ENCODE measurements around the gene INTS3. TPM values are rescaled to one million over a fixed set of nuclear protein-coding genes. Genes with fewer than 3 reads are reported as not detected.

Gene INTS3
- polyA plus RNA-seq, 1 donor, result 45.5 TPM

GRCh38 chr1:153799016-153799415 lies 71.2 kb downstream of the INTS3 start:
- no peak for DNase-seq

DNA sequence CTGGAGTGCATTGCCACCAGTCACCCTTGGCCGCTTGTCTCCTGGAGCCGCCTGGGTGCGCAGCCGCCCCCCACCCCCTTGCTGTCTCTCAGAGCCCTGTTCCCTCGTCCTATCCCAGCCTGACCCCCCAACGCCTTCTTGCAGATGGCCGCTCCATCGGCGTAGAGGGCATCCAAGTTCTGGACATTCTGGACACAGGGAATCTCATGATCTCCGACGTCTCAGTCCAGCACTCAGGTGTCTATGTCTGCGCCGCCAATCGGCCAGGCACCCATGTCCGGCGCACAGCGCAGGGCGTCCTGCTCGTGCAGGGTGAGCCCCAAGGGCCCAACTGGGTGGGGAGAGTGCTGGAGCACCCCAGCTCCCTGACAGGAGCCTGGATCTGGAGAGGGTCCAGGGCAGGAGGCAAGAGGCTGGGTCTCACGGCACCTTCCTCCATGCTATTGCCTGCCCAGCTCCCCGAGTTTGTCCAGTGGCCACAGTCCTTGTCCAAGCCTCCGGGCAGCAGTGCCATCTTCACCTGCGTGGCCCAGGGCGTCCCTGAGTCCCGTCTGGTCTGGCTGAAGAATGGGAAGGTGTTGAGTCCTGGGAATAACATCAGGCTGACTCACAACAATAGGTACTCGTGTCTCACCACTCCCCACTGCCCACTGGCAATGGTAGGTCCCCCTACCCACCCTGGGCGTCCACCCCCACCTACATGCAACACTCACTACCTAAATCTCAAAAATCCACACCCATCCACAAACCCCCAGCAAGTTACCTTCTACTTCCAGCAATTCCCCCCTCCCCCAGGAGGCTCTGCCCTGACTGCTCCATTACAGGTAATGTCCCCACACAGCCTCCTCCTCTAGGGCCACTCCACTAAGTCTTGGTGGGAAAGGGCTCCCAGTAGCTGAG lies 72.0 kb downstream of the INTS3 start:
- DNase-seq, result no peak

GRCh38 chr1:153800516-153800915 lies 72.7 kb downstream of the INTS3 start:
- no peak for DNase-seq

- no peak for DNase-seq
Measured at GRCh38 chr1:153801028-153801625, 73.3 kb downstream of the INTS3 start.

DNA sequence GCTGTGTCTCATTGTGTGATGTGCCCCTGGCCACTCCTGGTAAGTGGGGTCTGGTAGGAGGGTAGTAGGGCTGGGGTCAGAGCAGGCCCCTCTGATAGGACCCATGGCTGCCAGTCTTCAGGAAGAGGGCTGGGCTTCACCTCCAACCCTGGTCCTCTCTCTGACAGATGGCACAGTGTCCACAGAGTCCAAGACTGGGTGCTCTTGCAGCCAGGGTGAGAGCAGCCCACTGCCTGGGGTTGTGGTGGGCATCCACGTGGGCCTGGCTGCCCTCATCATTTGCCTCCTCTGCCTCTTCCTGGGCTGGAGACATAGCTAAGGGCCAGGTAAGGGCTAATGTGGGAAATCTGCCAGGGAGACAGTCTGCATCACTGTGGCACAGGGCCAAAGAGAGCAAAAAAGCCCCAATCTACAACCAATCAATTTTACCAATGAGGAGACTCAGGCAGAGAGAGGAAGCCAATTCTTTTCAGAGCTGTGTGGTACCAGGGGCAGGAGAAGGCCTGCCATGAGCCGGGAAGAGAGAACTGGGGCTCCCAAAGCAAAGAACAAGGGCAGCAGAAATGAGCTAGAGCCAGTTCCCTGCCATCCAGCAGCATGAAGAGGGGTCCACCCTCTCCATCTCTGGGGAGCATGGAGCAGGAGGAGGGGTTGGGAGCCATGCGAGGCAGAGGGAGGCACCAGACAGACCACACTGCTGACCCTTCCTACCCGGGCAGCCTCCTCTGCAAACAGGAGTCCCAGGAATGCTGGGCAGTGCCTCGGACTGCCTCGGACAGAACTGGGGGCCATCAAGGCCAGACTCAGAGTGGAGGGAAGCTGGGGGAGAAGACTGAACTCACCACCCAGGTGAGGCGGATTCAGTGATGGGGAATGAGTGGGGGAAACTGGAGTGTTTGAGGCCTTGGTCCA lies 74.2 kb downstream of the INTS3 start:
- no peak for DNase-seq

DNA sequence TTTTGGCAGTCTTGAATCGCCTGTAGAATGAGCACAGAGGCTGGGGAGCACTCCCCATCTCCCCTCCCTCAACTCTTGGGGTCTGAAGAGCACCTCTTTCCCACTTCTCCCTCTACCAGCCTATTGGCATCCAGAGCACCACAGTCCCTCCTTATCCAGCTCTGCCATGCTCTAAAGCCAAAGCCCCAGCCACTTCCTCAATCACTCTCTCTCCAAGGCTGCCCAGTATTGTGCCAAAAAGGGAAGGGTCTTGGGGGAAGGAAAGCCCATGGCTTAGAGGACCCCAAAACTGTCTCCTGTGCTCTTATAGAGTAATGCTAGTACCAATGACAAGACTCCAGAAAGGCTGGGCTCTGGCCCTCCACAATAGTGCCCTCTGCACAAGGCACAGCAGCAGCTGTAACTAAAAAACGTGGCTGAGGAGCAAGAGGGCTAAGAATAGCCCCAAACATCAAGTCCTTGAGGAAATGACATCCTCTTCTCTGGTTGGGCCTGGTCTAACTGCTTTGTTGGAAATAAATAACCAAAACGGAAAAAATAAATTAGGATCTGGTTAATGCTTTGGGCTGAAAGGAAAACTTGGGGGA lies 75.7 kb downstream of the INTS3 start:
- no peak for DNase-seq

GRCh38 chr1:153804112-153804511 lies 76.3 kb downstream of the INTS3 start:
- no peak for DNase-seq

DNA sequence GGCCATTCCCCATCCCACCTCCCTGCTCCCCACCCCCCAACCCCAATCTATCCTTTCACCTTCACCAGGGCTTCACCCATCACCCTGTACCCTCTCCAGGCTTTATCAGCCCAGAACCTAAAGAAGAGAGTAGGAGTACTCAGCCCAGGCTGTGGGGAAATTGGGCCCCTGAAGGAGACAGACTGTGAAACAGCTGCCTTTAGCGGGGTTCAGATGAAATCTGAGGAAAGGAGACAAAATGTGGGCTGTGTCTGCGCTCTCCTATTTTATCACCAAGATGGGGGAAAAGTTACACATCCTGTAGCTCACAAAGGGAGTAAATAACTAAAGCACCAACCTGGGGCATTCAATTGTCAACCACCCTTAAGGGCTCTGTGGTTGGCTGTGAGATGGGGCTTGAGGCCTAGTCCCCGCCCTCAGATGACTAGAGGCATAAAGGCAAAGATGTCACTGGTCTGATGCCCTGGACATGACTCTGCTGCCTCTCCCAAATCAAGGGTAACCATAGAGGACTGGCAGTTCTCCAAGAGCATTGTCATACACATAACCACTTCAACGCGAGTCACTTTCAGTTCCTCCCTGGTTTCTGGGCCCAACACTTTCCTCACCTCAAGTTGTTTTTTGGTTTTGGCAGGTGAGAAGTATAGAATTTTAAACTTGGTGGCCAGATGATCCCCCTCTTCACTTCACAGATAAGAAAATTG lies 77.3 kb downstream of the INTS3 start:
- no peak for DNase-seq

- no peak for DNase-seq
Measured at GRCh38 chr1:153805886-153806719, 78.3 kb downstream of the INTS3 start.

- DNase-seq, result peak; percentile 30
Measured at GRCh38 chr1:153816283-153816889, 88.5 kb downstream of the INTS3 start.

DNA sequence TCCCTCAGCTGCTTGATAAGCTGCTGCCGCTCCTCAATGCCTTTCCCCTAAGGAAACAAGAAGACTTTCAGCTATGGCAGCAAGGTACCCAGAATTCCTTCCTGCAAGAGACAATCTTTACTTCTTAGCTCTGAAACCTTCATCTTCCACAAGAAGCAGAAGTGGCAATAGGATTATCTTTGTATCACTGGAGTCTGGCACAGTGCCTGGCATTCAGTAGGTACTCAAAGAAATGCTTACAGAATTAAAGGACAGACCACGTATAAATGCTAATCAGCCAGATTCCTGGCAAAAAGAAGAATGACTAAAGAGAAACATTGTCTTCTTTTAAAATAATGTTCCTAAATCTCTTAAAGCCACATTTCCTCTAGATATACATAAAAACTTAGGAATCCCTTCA lies 91.0 kb downstream of the INTS3 start:
- DNase-seq, result no peak

Other genes with a start within 250 kb of the INTS3 start
- 187 TPM for gene S100A6, start 192.1 kb upstream of the INTS3 start, polyA plus RNA-seq (ENCODE audit: insufficient read length)
- not detected for gene S100A5, start 187.1 kb upstream of the INTS3 start, polyA plus RNA-seq (ENCODE audit: insufficient read length)
- 193 TPM for gene S100A4, start 182.2 kb upstream of the INTS3 start, polyA plus RNA-seq (ENCODE audit: insufficient read length)
- gene S100A3, start 178.8 kb upstream of the INTS3 start, polyA plus RNA-seq (ENCODE audit: insufficient read length), result 1.2 TPM
- gene S100A2, start 162.2 kb upstream of the INTS3 start, polyA plus RNA-seq (ENCODE audit: insufficient read length), result 2.2 TPM
- 54.7 TPM for gene S100A16, start 114.9 kb upstream of the INTS3 start, polyA plus RNA-seq (ENCODE audit: insufficient read length)
- gene S100A14, start 111.7 kb upstream of the INTS3 start, polyA plus RNA-seq (ENCODE audit: insufficient read length), result 1.1 TPM
- 58.5 TPM for gene S100A13, start 100.5 kb upstream of the INTS3 start, polyA plus RNA-seq (ENCODE audit: insufficient read length)
- 11.6 TPM for gene S100A1, start 99.6 kb upstream of the INTS3 start, polyA plus RNA-seq (ENCODE audit: insufficient read length)
- 100 TPM for gene CHTOP, start 94.0 kb upstream of the INTS3 start, polyA plus RNA-seq (ENCODE audit: insufficient read length)
- gene SNAPIN, start 69.3 kb upstream of the INTS3 start, polyA plus RNA-seq (ENCODE audit: insufficient read length), result 54.5 TPM
- gene ILF2, start 57.1 kb upstream of the INTS3 start, polyA plus RNA-seq (ENCODE audit: insufficient read length), result 139 TPM
- 17.2 TPM for gene NPR1, start 49.4 kb upstream of the INTS3 start, polyA plus RNA-seq (ENCODE audit: insufficient read length)
- gene SLC27A3, start 47.4 kb downstream of the INTS3 start, polyA plus RNA-seq (ENCODE audit: insufficient read length), result 23.7 TPM
- 19.6 TPM for gene GATAD2B, start 194.9 kb downstream of the INTS3 start, polyA plus RNA-seq (ENCODE audit: insufficient read length)
- gene DENND4B, start 218.7 kb downstream of the INTS3 start, polyA plus RNA-seq (ENCODE audit: insufficient read length), result 39.7 TPM
- gene CRTC2, start 230.6 kb downstream of the INTS3 start, polyA plus RNA-seq (ENCODE audit: insufficient read length), result 23.3 TPM
- 43.9 TPM for gene SLC39A1, start 235.5 kb downstream of the INTS3 start, polyA plus RNA-seq (ENCODE audit: insufficient read length)
- 16.1 TPM for gene CREB3L4, start 239.9 kb downstream of the INTS3 start, polyA plus RNA-seq (ENCODE audit: insufficient read length)
- 72.1 TPM for gene JTB, start 249.6 kb downstream of the INTS3 start, polyA plus RNA-seq (ENCODE audit: insufficient read length)